Ovary (tissue), 9 donors: ENCODE data around the gene CGNL1. TPM values are rescaled to one million over a fixed set of nuclear protein-coding genes. Genes with fewer than 3 reads are reported as not detected.

Experiments
- DNase-seq, 5 donors: peaks; one replicate each; pipeline ENCODE4 v3.0.0-alpha.2; 2019 to 2020
- H3K27ac ChIP-seq, 2 donors: fragments of 200-600 bp; one replicate each; pipeline versions ENCODE4 v1.5.1 to v1.8.0; 2019 to 2022
- H3K27me3 ChIP-seq: fragments of 200-600 bp; one replicate; pipeline ENCODE4 v1.8.0; 2022
- H3K36me3 ChIP-seq: fragments of 200-600 bp; sonication (generic); one replicate; pipeline ENCODE4 v1.5.1; 2019
- H3K4me1 ChIP-seq: one replicate; pipeline ENCODE4 v1.8.1; 2013; ENCODE audit warnings: mild to moderate bottlenecking, moderate library complexity; ENCODE audit not compliant: insufficient read depth
- H3K4me3 ChIP-seq: fragments of 200-600 bp; sonication (generic); one replicate; pipeline ENCODE4 v1.5.1; 2017
- H3K9me3 ChIP-seq, 2 donors: fragments of 200-600 bp in 1 of 2; sonication (generic) in 1 of 2; one replicate each; pipeline versions ENCODE4 v1.5.1 to v1.8.1; 2013 to 2019; ENCODE audit warnings: mild to moderate bottlenecking in 1 of 2, moderate library complexity in 1 of 2
- EP300 ChIP-seq: sonication (generic); formaldehyde crosslinking; IDR thresholded peaks from one replicate; pipeline ENCODE4 v1.6.1; 2017; ENCODE audit warnings: antibody characterized with exemption
- POLR2A ChIP-seq: fragments of 450-650 bp; IDR thresholded peaks from one replicate; pipeline ENCODE4 v1.6.1; 2017; ENCODE audit warnings: antibody characterized with exemption, mild to moderate bottlenecking, moderate library complexity
- WGBS, 3 donors: extraction: QIAGEN DNeasy Blood & Tissue Kit in 1 of 3; methylation state at CpG; one replicate each; pipeline versions ENCODE4 v1.1.5 to v1.1.7; 2013 to 2017; 5-methylcytosine and 5-hydroxymethylcytosine counted together
- intact Hi-C, 4 donors: fragments of 100-400 bp; cut with DNase I; formaldehyde crosslinking; loops; one replicate each; pipeline versions ENCODE4 v1.11.0 to v1.15.1; 2022 to 2023
- polyA plus RNA-seq, 2 donors: library from polyadenylated mRNA; stranded (reverse); fragments of 200-250 nt in 1 of 2; fragments of 350-450 nt in 1 of 2; fragmentation: Illumina TruSeq in 1 of 2; extraction: RNeasy Lipid Tissue Mini Kit (QIAGEN cat#74804) in 1 of 2; gene quantifications; one replicate each; pipeline ENCODE4 v1.2.3, GENCODE V29; 2013 to 2014
- total RNA-seq, 7 donors: library from RNA; depleted of rRNA in 2 of 7; stranded (reverse); fragments of >200 nt in 2 of 7; fragmentation: NEBNext Ultra II Directional in 3 of 7; extraction: Animal tissue kit (Norgen Biotek cat#: 25700) in 3 of 7; gene quantifications; one replicate each; pipeline versions ENCODE4 v1.1.0 to v1.2.4, GENCODE V29; 2016 to 2023
- TF ChIP-seq, protein P1 (sequence below), 3 donors: fragments of 450-650 bp in 2 of 3; fragments of 200-600 bp in 1 of 3; IDR thresholded peaks; one replicate each; pipeline versions ENCODE4 v1.5.1 to v1.8.0; 2016 to 2022; ENCODE audit warnings: antibody characterized with exemption in 3 of 3, mild to moderate bottlenecking in 1 of 3
- donor health status: DM: no; HTN: no; CAD: no; lungs with moderate emphysema.
- donor health status: DM: no; HTN: no; CAD: no.
- donor health status: Bipolar disorder and iron deficiency.
- donor health status: DM: yes; HTN: yes; CAD: no.
- donor health status: DM: no; HTN: no; CAD: no.
- donor health status: DM: yes; HTN: yes; CAD: no.

The CGNL1 gene
- total and polyA plus RNA-seq, 9 donors = 7.8 to 26.1 (median 13.6) TPM

DNA sequence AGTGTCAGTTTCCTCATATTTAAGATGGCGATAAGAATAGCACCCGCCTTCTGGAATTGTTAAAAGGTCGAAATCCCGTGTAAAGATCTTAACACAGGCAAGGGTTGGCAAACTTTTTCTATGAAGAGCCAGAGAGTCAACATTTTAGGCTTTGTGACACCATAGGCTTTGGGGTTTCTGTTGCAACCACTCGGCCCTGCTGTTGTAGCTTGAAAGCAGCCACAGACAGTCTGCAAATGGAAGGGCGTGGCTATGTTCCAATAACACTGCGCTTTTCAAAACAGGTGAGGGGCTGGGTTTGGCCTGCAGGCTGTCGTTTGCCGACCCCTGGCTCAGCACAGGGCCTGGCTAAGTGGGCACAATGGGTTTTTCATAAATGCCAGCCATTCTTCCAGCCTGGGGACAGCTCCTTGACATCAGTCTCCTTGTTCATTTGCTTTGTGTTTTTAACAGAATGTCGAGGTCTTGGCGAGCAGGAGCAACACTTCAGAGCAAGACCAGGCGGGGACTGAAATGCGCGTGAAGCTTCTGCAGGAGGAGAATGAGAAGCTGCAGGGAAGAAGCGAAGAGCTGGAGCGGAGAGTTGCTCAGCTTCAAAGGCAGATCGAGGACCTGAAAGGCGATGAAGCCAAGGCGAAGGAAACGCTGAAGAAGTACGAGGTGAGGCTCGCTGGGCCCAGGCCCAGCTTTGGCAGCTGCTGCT, 140.2 kb downstream of the CGNL1 start:
- Histone ChIP-seq H3K4me1 (no peaks in the 10 kb centered on the region), H3K27ac (no peak overlapping the region), H3K9me3 (no peaks in the 10 kb centered on the region), H3K4me3 (no peak overlapping the region), H3K36me3 (no peaks in the 10 kb centered on the region), H3K27me3 (no peaks in the 10 kb centered on the region)
- intact Hi-C loops = no loop called here
- DNase-seq = no peak
- WGBS, 3 donors = 78 to 85% (median 81%) methylated on average over 22 of the region's 22 CpGs
- TF ChIP-seq EP300 (no peak), POLR2A (no peak)
- TF ChIP-seq, protein P1, sequence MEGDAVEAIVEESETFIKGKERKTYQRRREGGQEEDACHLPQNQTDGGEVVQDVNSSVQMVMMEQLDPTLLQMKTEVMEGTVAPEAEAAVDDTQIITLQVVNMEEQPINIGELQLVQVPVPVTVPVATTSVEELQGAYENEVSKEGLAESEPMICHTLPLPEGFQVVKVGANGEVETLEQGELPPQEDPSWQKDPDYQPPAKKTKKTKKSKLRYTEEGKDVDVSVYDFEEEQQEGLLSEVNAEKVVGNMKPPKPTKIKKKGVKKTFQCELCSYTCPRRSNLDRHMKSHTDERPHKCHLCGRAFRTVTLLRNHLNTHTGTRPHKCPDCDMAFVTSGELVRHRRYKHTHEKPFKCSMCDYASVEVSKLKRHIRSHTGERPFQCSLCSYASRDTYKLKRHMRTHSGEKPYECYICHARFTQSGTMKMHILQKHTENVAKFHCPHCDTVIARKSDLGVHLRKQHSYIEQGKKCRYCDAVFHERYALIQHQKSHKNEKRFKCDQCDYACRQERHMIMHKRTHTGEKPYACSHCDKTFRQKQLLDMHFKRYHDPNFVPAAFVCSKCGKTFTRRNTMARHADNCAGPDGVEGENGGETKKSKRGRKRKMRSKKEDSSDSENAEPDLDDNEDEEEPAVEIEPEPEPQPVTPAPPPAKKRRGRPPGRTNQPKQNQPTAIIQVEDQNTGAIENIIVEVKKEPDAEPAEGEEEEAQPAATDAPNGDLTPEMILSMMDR (IDR thresholded peaks at IDR 0.05) = no peak

DNA sequence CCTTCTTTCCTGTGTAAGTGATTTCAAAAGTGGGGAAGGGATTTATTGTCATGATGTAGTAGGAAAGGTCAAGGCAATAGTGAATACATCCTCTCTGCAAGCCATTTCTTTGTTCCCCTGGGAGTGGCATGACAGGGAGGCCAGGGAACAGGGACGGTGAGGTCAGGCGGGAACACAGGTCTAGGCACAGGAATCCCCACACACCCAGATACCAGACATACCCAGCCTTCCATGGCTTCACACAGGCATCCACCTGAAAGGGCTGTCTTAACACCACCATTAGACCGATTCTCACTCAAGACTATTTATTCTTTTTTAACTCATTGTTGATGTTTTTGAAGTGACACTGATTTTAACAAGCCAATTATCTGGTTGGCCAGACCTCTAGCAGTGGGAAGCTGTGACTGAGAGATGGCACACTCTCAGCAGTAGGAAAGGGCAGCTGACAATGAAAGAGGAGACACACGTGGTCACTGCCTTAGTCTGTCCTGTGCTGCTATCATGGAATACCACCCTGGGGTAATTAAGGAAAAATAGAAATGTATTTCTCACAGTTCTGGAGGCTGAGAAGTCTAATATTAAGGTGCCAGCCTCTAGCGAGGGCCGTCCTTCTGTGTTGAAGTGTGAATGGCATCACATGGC, 140.8 kb downstream of the CGNL1 start:
- TF ChIP-seq EP300 (no peak), POLR2A (no peak)
- TF ChIP-seq, protein P1 (IDR thresholded peaks at IDR 0.05) = no peak
- WGBS, 3 donors = 81 to 84% (median 83%) methylated on average over 6 of the region's 6 CpGs
- intact Hi-C loops = no loop called here

DNA sequence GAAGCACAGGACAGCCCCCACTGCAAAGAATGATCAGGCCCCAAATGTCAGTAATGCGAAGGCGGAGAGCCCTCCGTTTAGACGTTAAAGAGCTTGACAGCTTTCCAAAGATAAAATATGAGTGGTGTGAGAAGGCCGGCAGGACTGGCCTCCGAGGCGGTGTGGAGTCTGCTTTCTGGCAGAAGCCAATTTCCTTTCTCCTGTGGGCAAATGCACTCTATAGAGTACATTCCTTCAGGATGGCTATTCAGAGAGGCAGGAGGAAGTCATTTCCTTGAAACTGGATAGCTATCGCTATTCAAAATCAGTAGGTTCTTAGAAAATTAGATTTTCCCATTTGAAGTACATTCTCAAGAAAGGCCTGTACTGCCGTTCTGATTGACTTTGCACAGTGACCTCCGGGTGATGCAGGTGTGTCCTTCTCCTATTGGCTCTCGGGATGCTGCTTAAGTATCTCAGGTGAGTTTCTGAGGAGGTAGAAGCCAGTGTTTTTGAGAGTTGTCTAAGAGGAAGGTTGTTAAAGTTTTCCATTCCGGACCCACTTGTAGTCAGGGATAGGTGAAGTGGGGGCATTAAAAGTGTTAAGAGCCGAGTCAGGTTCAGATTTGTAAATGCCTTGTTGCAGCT, 142.6 kb downstream of the CGNL1 start:
- 87 to 92% (median 92%) methylated on average over 13 of the region's 13 CpGs for WGBS, 3 donors
- TF ChIP-seq, protein P1 (IDR thresholded peaks at IDR 0.05) = no peak
- no peak for TF ChIP-seq EP300
- no peak for TF ChIP-seq POLR2A
- Histone ChIP-seq H3K27ac (no peak overlapping the region), H3K4me1 (no peaks in the 10 kb centered on the region), H3K27me3 (no peaks in the 10 kb centered on the region), H3K4me3 (no peak overlapping the region), H3K9me3 (no peaks in the 10 kb centered on the region), H3K36me3 (no peaks in the 10 kb centered on the region)
- intact Hi-C loops = no loop called here
- no peak for DNase-seq

More for the DNA sequence above, 140.8 kb downstream of the CGNL1 start:
- no peaks in the 10 kb centered on the region for H3K36me3 ChIP-seq
- no peaks in the 10 kb centered on the region for H3K27me3 ChIP-seq
- H3K4me3 ChIP-seq = no peak overlapping the region
- DNase-seq = no peak
- H3K27ac ChIP-seq = no peak overlapping the region
- no peaks in the 10 kb centered on the region for H3K9me3 ChIP-seq
- no peaks in the 10 kb centered on the region for H3K4me1 ChIP-seq

DNA sequence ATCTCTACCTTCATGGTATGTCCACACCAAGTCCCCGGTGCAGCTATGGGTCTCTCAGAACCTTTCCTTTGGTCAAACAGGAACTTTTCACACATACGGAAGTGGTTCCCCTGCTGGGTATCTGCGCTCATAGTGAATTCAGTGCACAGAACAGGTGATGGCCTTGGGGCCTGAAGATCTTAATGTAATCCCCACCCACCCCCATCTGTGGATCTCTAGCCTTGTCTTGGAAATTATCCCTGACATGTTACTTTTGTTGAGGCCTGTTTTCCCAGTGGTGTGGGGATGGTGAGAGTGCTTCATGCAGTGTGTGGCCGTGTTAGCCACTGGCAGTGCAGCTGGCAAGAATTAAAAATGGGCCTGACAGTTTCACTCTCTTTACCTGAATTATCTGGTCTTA, 143.5 kb downstream of the CGNL1 start:
- Histone ChIP-seq H3K9me3 (no peaks in the 10 kb centered on the region), H3K4me1 (no peaks in the 10 kb centered on the region), H3K4me3 (no peak overlapping the region), H3K27me3 (no peaks in the 10 kb centered on the region), H3K36me3 (no peaks in the 10 kb centered on the region), H3K27ac (no peak overlapping the region)
- WGBS, 3 donors = 92 to 94% (median 92%) methylated on average over 4 of the region's 4 CpGs
- TF ChIP-seq EP300 (no peak), POLR2A (no peak)
- TF ChIP-seq, protein P1 (IDR thresholded peaks at IDR 0.05) = no peak
- no peak for DNase-seq
- intact Hi-C loops = loop anchor here in 2 of 4 donors (10.0 kb wide), 2 partner anchors 145 to 365 kb away; partner anchors contain the start of gene CGNL1 (in 1 of the 2)
